Measurements from ENCODE around the gene ADAP1.

DNA sequence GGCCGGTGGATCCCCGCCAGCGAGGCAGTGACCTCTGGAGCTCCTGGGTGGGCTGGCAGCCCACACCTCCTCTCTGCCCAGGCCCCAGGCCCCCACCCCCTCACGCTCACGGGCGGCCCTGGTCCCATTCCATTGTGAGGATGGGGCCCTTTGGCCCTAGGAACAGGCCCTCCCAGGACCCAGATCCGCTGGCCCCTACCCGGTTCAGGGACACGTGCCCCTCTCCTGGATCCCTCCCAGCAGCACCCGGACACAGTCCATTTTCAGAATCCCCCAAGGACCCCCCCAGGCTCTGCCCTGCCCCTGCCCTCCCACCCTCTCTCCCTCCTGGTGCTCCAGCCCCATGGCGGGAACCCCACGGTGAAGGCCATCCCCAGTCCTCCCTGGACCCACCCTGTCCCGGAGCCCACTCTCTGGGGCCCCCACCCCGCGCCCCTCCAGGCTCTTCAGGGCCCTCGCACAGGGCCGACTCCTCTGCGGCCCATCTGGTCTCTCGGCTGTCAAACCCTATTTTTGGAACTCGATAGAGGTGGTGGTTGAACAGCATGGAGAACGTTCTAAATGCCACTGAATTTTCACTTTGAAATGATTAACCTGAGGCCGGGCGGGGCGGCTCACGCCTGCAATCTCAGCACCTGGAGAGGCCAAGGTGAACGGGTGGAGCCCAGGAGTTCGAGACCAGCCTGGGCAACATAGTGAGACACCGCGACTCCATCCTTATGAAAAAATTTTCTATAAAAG, 8.1 kb downstream of the ADAP1 start:
- TF ChIP-seq, protein P1, sequence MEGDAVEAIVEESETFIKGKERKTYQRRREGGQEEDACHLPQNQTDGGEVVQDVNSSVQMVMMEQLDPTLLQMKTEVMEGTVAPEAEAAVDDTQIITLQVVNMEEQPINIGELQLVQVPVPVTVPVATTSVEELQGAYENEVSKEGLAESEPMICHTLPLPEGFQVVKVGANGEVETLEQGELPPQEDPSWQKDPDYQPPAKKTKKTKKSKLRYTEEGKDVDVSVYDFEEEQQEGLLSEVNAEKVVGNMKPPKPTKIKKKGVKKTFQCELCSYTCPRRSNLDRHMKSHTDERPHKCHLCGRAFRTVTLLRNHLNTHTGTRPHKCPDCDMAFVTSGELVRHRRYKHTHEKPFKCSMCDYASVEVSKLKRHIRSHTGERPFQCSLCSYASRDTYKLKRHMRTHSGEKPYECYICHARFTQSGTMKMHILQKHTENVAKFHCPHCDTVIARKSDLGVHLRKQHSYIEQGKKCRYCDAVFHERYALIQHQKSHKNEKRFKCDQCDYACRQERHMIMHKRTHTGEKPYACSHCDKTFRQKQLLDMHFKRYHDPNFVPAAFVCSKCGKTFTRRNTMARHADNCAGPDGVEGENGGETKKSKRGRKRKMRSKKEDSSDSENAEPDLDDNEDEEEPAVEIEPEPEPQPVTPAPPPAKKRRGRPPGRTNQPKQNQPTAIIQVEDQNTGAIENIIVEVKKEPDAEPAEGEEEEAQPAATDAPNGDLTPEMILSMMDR (IDR thresholded peaks at IDR 0.05), result no peak
- no peak for TF ChIP-seq POLR2A (IDR thresholded peaks at IDR 0.05)

Measured in lower leg skin (tissue), 3 donors.